Measurements from ENCODE around the gene POU2AF1.

Gene POU2AF1

DNA sequence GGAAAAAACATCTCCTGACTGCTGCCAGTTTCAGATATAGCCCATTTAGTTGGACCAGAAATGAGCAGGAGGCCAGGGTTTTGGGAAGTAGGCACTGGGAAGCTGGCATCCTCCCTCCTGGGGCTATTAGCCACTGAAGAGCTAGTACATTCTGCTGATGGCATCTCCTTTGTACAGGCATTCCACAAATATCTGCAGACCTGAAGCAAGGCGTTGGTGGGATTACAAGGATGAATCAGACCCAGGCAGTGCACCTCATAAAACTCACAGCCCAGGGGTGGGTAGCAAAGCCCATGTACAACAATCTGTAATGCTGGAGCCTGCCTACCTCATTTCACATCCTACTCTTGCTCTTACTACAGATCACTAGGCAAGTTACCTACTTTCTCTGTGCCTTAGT, 27.5 kb upstream of the POU2AF1 start:
- TF ChIP-seq TAF1 (IDR thresholded peaks at IDR 0.05; ENCODE audit: low read depth), result no peak
- TF ChIP-seq FOXM1 (IDR thresholded peaks at IDR 0.05; ENCODE audit: borderline replicate concordance, low read depth), result no peak
- no peak for TF ChIP-seq TEAD4 (IDR thresholded peaks at IDR 0.05)
- TF ChIP-seq CEBPB (IDR thresholded peaks at IDR 0.05), result no peak

DNA sequence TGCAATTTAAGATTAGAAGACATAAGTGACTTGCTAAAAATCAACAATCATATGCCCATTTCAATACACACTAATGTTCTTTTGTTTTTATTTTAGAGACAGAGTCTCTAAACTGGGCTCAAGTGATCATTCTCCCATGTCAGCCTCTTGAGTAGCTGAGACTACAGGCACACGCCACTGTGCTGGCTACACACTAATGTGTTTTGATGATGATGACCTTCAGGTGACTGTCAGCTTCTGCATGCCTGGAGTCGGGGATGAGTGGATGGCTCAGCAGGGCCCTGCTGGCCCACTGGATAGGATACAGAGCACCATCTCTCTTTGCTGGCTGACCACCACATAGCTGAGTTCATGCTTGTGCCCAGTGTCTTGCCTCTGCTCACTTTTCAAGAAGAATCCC, 27.0 kb upstream of the POU2AF1 start:
- TF ChIP-seq TAF1 (IDR thresholded peaks at IDR 0.05; ENCODE audit: low read depth) (no peak), NFIC (IDR thresholded peaks at IDR 0.05) (no peak), CEBPB (IDR thresholded peaks at IDR 0.05) (no peak)
- TF ChIP-seq, protein P1, sequence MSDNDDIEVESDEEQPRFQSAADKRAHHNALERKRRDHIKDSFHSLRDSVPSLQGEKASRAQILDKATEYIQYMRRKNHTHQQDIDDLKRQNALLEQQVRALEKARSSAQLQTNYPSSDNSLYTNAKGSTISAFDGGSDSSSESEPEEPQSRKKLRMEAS (IDR thresholded peaks at IDR 0.05), result no peak

DNA sequence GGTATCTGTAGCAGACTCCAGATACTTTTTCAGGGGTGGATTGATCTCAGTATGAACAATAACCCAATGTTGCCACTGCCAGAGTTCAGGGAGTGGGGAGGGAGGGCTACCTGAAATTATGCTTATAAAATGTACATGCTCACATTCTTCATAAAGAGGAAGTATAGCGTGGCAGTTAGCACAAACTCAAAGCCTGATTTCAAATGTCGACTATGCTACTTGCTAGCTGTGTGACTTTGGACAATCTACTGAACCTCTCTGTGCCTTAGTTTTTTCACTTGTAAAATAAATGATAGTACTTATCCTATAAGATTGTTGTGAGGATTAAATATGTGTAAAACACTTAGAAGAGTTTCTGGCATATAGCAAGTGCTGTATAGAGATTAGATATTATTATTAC, 26.5 kb upstream of the POU2AF1 start:
- TF ChIP-seq CREB1 (IDR thresholded peaks at IDR 0.05; ENCODE audit: low read depth), result no peak
- no peak for TF ChIP-seq EGR1 (IDR thresholded peaks at IDR 0.05)
- TF ChIP-seq, protein P2, sequence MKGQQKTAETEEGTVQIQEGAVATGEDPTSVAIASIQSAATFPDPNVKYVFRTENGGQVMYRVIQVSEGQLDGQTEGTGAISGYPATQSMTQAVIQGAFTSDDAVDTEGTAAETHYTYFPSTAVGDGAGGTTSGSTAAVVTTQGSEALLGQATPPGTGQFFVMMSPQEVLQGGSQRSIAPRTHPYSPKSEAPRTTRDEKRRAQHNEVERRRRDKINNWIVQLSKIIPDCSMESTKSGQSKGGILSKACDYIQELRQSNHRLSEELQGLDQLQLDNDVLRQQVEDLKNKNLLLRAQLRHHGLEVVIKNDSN (IDR thresholded peaks at IDR 0.05), result no peak
- no peak for TF ChIP-seq CEBPB (IDR thresholded peaks at IDR 0.05)
- TF ChIP-seq, protein P3, sequence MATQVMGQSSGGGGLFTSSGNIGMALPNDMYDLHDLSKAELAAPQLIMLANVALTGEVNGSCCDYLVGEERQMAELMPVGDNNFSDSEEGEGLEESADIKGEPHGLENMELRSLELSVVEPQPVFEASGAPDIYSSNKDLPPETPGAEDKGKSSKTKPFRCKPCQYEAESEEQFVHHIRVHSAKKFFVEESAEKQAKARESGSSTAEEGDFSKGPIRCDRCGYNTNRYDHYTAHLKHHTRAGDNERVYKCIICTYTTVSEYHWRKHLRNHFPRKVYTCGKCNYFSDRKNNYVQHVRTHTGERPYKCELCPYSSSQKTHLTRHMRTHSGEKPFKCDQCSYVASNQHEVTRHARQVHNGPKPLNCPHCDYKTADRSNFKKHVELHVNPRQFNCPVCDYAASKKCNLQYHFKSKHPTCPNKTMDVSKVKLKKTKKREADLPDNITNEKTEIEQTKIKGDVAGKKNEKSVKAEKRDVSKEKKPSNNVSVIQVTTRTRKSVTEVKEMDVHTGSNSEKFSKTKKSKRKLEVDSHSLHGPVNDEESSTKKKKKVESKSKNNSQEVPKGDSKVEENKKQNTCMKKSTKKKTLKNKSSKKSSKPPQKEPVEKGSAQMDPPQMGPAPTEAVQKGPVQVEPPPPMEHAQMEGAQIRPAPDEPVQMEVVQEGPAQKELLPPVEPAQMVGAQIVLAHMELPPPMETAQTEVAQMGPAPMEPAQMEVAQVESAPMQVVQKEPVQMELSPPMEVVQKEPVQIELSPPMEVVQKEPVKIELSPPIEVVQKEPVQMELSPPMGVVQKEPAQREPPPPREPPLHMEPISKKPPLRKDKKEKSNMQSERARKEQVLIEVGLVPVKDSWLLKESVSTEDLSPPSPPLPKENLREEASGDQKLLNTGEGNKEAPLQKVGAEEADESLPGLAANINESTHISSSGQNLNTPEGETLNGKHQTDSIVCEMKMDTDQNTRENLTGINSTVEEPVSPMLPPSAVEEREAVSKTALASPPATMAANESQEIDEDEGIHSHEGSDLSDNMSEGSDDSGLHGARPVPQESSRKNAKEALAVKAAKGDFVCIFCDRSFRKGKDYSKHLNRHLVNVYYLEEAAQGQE (IDR thresholded peaks at IDR 0.05; ENCODE audit: low read depth), result no peak
- TF ChIP-seq, protein P1 (IDR thresholded peaks at IDR 0.05), result no peak
- TF ChIP-seq NFIC (IDR thresholded peaks at IDR 0.05), result no peak
- TF ChIP-seq TAF1 (IDR thresholded peaks at IDR 0.05; ENCODE audit: low read depth), result no peak
- no peak for TF ChIP-seq ZBTB7A (IDR thresholded peaks at IDR 0.05; ENCODE audit: low read depth)
- no peak for TF ChIP-seq TEAD4 (IDR thresholded peaks at IDR 0.05)
- no peak for TF ChIP-seq RAD21 (IDR thresholded peaks at IDR 0.05; ENCODE audit: low read depth)
- TF ChIP-seq TCF12 (IDR thresholded peaks at IDR 0.05; ENCODE audit: low read depth), result no peak
- no peak for TF ChIP-seq YY1 (IDR thresholded peaks at IDR 0.05; ENCODE audit: low read depth)
- no peak for TF ChIP-seq FOXM1 (IDR thresholded peaks at IDR 0.05; ENCODE audit: borderline replicate concordance, low read depth)
- no peak for TF ChIP-seq EP300 (IDR thresholded peaks at IDR 0.05; ENCODE audit: borderline replicate concordance)

DNA sequence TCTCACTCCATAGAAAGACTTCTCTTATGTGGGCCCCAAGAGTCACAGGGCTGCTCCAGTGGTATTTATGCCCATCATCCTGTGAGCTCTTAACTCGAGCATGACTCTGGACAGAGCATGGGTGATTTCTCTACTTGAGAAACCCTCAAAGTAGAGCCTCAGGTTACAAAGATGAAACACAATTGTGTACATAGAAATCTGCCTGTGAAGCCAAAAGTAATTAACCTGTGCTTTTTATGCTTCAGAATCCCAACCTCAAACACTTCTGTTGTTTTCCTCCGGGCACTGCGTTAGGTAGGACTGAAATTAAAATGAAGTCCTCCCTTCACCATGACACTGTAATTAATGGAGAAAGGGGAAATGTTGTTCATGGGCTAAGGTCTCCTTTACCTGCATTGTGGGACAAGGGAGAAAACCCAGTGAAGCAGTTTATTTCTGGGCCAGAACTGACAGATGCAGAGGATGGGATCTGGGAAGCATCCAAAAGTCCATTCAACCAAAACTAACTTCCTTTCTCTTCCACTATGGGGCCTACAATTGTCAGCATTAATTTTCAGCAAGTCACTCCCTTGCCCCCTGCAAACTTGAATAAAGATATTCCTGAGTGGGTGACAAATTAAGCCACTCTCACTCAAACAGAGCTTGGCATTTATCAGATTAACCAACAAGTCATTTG, 24.1 kb upstream of the POU2AF1 start:
- TF ChIP-seq FOXM1 (IDR thresholded peaks at IDR 0.05; ENCODE audit: borderline replicate concordance, low read depth) (no peak), NFIC (IDR thresholded peaks at IDR 0.05) (no peak), CREB1 (IDR thresholded peaks at IDR 0.05; ENCODE audit: low read depth) (no peak), EGR1 (IDR thresholded peaks at IDR 0.05) (no peak), EP300 (IDR thresholded peaks at IDR 0.05; ENCODE audit: borderline replicate concordance) (no peak), TAF1 (IDR thresholded peaks at IDR 0.05; ENCODE audit: low read depth) (no peak), CEBPB (IDR thresholded peaks at IDR 0.05) (no peak), RAD21 (IDR thresholded peaks at IDR 0.05; ENCODE audit: low read depth) (no peak), ZBTB7A (IDR thresholded peaks at IDR 0.05; ENCODE audit: low read depth) (no peak), YY1 (IDR thresholded peaks at IDR 0.05; ENCODE audit: low read depth) (no peak)

DNA sequence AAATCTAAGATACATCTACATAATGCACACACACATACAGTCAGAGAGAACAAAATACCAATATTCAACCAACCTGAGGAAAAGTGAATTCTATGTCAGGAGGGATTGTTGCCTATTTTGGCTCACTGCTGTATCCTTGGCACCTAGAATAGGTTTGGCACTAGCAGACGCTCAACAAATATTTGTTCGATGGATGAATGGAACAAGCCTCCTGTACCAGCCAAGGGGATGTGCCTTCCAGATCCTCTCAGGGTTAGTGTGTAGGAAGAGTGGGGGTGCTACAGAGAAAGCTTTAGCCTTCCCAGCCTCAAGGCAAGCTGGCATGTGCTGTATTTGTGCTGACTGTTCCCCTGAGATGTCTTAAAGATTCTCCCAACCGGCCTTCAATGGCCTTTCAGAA, 23.3 kb upstream of the POU2AF1 start:
- no peak for TF ChIP-seq FOXM1 (IDR thresholded peaks at IDR 0.05; ENCODE audit: borderline replicate concordance, low read depth)
- no peak for TF ChIP-seq EGR1 (IDR thresholded peaks at IDR 0.05)
- TF ChIP-seq, protein P1 (IDR thresholded peaks at IDR 0.05), result no peak
- no peak for TF ChIP-seq YY1 (IDR thresholded peaks at IDR 0.05; ENCODE audit: low read depth)
- TF ChIP-seq, protein P2 (IDR thresholded peaks at IDR 0.05), result no peak
- TF ChIP-seq EP300 (IDR thresholded peaks at IDR 0.05; ENCODE audit: borderline replicate concordance), result no peak
- TF ChIP-seq, protein P3 (IDR thresholded peaks at IDR 0.05; ENCODE audit: low read depth), result no peak
- no peak for TF ChIP-seq TEAD4 (IDR thresholded peaks at IDR 0.05)
- TF ChIP-seq RAD21 (IDR thresholded peaks at IDR 0.05; ENCODE audit: low read depth), result no peak
- TF ChIP-seq TAF1 (IDR thresholded peaks at IDR 0.05; ENCODE audit: low read depth), result no peak
- TF ChIP-seq CEBPB (IDR thresholded peaks at IDR 0.05), result no peak
- TF ChIP-seq CREB1 (IDR thresholded peaks at IDR 0.05; ENCODE audit: low read depth), result no peak
- no peak for TF ChIP-seq TCF12 (IDR thresholded peaks at IDR 0.05; ENCODE audit: low read depth)
- TF ChIP-seq NFIC (IDR thresholded peaks at IDR 0.05), result no peak
- no peak for TF ChIP-seq ZBTB7A (IDR thresholded peaks at IDR 0.05; ENCODE audit: low read depth)

DNA sequence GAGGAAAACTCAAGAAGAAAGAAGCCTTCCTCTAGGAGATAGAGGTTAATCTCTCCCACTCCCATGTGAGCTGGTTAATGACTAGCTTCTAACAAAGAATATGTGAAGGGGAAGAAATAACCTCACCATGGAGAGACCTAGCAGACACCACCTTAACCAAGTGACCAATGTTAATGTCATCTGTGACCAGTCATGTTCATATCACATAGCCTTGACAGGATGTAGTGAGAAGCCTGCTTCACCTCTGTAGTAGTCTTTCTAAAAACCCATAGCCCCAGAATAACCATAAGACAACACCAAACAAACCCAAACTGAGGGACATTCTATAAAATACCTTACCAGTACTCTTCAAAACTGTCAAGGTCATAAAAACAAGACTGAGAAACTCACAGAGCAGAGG, 21.5 kb upstream of the POU2AF1 start:
- TF ChIP-seq FOXM1 (IDR thresholded peaks at IDR 0.05; ENCODE audit: borderline replicate concordance, low read depth), result no peak
- TF ChIP-seq RAD21 (IDR thresholded peaks at IDR 0.05; ENCODE audit: low read depth), result no peak
